B cell (primary cell): Measurements from ENCODE around the gene HYDIN. TPM values are rescaled to one million over a fixed set of nuclear protein-coding genes. Genes with fewer than 3 reads are reported as not detected.

Experiments used
- ATAC-seq: fragments of 200-7000 bp; cut with Tn5 transposase; one replicate; pipeline ENCODE4 v1.10.0; 2021; ENCODE audit warnings: low read depth, mild to moderate bottlenecking, moderate number of reproducible peaks, moderate library complexity
- CTCF ChIA-PET: fragments of 350-600 bp; sonication (Branson Sonifier 250); formaldehyde crosslinking; loops from one replicate; lab custom pipeline; 2021; ENCODE audit warnings: antibody characterized with exemption, inconsistent platforms; lab: Charles Lee
- POLR2A ChIA-PET: fragments of 350-600 bp; sonication (Branson Sonifier 250); formaldehyde crosslinking; loops from one replicate; lab custom pipeline; 2021; ENCODE audit warnings: antibody characterized with exemption; lab: Charles Lee
- DNase-seq: peaks from one replicate; pipeline ENCODE4 v3.0.0; 2013
- H2AFZ ChIP-seq: 2 replicates; pipeline ENCODE4 v1.6.1; 2012; ENCODE audit warnings: mild to moderate bottlenecking, low read depth, low read length; ENCODE audit not compliant: insufficient read depth, poor library complexity, severe bottlenecking
- H3K27ac ChIP-seq, 2 donors: 1 replicate in 1 of 2; 2 replicates in 1 of 2; pipeline ENCODE4 v1.5.1; 2012 to 2013; ENCODE audit warnings: low read length in 2 of 2, mild to moderate bottlenecking in 2 of 2, moderate library complexity in 1 of 2
- H3K27me3 ChIP-seq, 4 experiments: fragments of 200-600 bp in 1 of 4; sonication (generic) in 1 of 4; replicated peaks in 1 of 4; 1 replicate in 2 of 4; 2 replicates in 2 of 4; pipeline versions ENCODE4 v1.6.1 to v1.7.0; 2013 to 2016; ENCODE audit warnings: low read length in 3 of 4, mild to moderate bottlenecking in 2 of 4, mixed read lengths in 1 of 4, moderate library complexity in 1 of 4; ENCODE audit not compliant: insufficient read depth in 4 of 4, control insufficient read depth in 3 of 4; ENCODE audit errors: control extremely low read depth in 1 of 4
- H3K36me3 ChIP-seq, 2 experiments: replicated peaks in 1 of 2; 1 replicate in 1 of 2; 2 replicates in 1 of 2; pipeline versions ENCODE4 v1.6.1 to v1.7.1; 2013; ENCODE audit warnings: low read length in 1 of 2; ENCODE audit not compliant: insufficient read depth in 2 of 2, control insufficient read depth in 1 of 2; ENCODE audit errors: control extremely low read depth in 1 of 2, extremely low read depth in 1 of 2
- H3K4me1 ChIP-seq, 2 donors: fragments of 200-600 bp in 1 of 2; sonication (generic) in 1 of 2; 1 replicate in 1 of 2; 2 replicates in 1 of 2; pipeline versions ENCODE4 v1.5.1 to v1.6.1; 2013 to 2017; ENCODE audit warnings: low read length in 2 of 2; ENCODE audit not compliant: control insufficient read depth in 2 of 2, insufficient read depth in 2 of 2
- H3K4me2 ChIP-seq: replicated peaks from 2 replicates; pipeline ENCODE3; 2012; ENCODE audit warnings: mild to moderate bottlenecking, low read depth, low read length; ENCODE audit not compliant: poor library complexity, severe bottlenecking
- H3K4me3 ChIP-seq, 5 experiments: fragments of 200-600 bp in 1 of 5; sonication (generic) in 1 of 5; 1 replicate in 3 of 5; 2 replicates in 2 of 5; pipeline versions ENCODE4 v1.5.1 to v1.7.0; 2011 to 2016; ENCODE audit warnings: low read length in 4 of 5, mild to moderate bottlenecking in 4 of 5, low read depth in 2 of 5, control low read depth in 1 of 5, moderate library complexity in 1 of 5; ENCODE audit not compliant: insufficient read depth in 1 of 5; ENCODE audit errors: control extremely low read depth in 1 of 5, extremely low read depth in 1 of 5
- H3K79me2 ChIP-seq: fragments of 200-600 bp; sonication (generic); one replicate; pipeline ENCODE4 v1.6.0; 2016; ENCODE audit warnings: low read length; ENCODE audit not compliant: control insufficient read depth, insufficient read depth
- H3K9ac ChIP-seq: fragments of 200-600 bp; sonication (generic); 2 replicates; pipeline ENCODE4 v1.6.1; 2017; ENCODE audit warnings: mild to moderate bottlenecking, low read length, moderate library complexity
- H3K9me3 ChIP-seq, 3 donors: one replicate each; pipeline versions ENCODE4 v1.6.1 to v1.7.1; 2013; ENCODE audit warnings: low read length in 2 of 3; ENCODE audit not compliant: control insufficient read depth in 2 of 3, insufficient read depth in 1 of 3; ENCODE audit errors: control extremely low read depth in 1 of 3
- H4K20me1 ChIP-seq: 2 replicates; pipeline ENCODE4 v1.6.0; 2012; ENCODE audit warnings: mild to moderate bottlenecking, low read length; ENCODE audit not compliant: insufficient read depth, control insufficient read depth, poor library complexity, severe bottlenecking
- H3K27ac Mint-ChIP-seq: one replicate; pipeline ENCODE4 v1.8.0; 2021; ENCODE audit warnings: mixed read lengths
- H3K27me3 Mint-ChIP-seq: one replicate; pipeline ENCODE4 v1.8.0; 2021; ENCODE audit warnings: mixed read lengths
- H3K4me1 Mint-ChIP-seq: one replicate; pipeline ENCODE4 v1.8.0; 2021; ENCODE audit warnings: mixed read lengths
- H3K4me3 Mint-ChIP-seq: one replicate; pipeline ENCODE4 v1.8.0; 2021; ENCODE audit warnings: mixed read lengths
- H3K9me3 Mint-ChIP-seq: one replicate; pipeline ENCODE4 v1.8.0; 2022; ENCODE audit warnings: mixed read lengths; ENCODE audit not compliant: insufficient read depth
- CTCF ChIP-seq: fragments of 200-600 bp; IDR thresholded peaks from one replicate; pipeline ENCODE4 v1.8.0; 2022; ENCODE audit warnings: antibody characterized with exemption, mild to moderate bottlenecking
- EZH2 ChIP-seq: IDR thresholded peaks from 2 replicates; pipeline ENCODE4 v1.6.1; 2012; ENCODE audit warnings: borderline replicate concordance, low read depth, mild to moderate bottlenecking, moderate library complexity, low read length; ENCODE audit not compliant: insufficient read depth, poor library complexity, severe bottlenecking
- WGBS: methylation state at CpG from one replicate; pipeline ENCODE4 v1.1.5; 2013; ENCODE audit warnings: missing lambda C conversion rate; ENCODE audit not compliant: insufficient coverage; 5-methylcytosine and 5-hydroxymethylcytosine counted together
- intact Hi-C: fragments of 100-400 bp; cut with micrococcal nuclease; formaldehyde crosslinking; loops from one replicate; pipeline ENCODE4 v1.10.0; 2022
- polyA plus RNA-seq: library from polyadenylated mRNA; depleted of rRNA; stranded (reverse); fragments of >200 nt; gene quantifications from 2 replicates; pipeline ENCODE4 v1.2.3, GENCODE V29; 2012
- total RNA-seq, 2 donors: library from RNA; stranded (reverse); fragments of 120-200 nt in 1 of 2; gene quantifications; 1 replicate in 1 of 2; 2 replicates in 1 of 2; pipeline versions ENCODE4 v1.2.3 to v1.2.4, GENCODE V29; 2013 to 2022

The HYDIN gene
- total and polyA plus RNA-seq, 2 donors (not counting 1 experiment from before 2014, with no cell fraction given): 0.10 TPM; not detected in 1

- intact Hi-C loops: no loop called here
- no peaks in the 10 kb centered on the region for H4K20me1 ChIP-seq
- H3K79me2 ChIP-seq: no peaks in the 10 kb centered on the region
- ChIA-PET POLR2A (no interaction called here), CTCF (interaction anchor here (1.6 kb wide), 1 partner anchor 534 kb away, joined by 3 read pairs; no protein-coding TSS in a partner anchor)
- Mint-ChIP-seq H3K4me3 (no peak overlapping the region), H3K27me3 (no peaks in the 10 kb centered on the region), H3K9me3 (no peaks in the 10 kb centered on the region), H3K4me1 (no peaks in the 10 kb centered on the region), H3K27ac (no peak overlapping the region)
- WGBS: 97% methylated on average over 6 of the region's 8 CpGs
- no peak for ATAC-seq
- no peak overlapping the region for H3K27ac ChIP-seq
- H3K27me3 ChIP-seq: no peaks in the 10 kb centered on the region
- peaks cover 2 to 70% of the 10 kb centered on the region in 2 experiments for H3K36me3 ChIP-seq
- TF ChIP-seq CTCF: no peak
- TF ChIP-seq EZH2: no peak
- no peak overlapping the region for H3K4me2 ChIP-seq
- no peak overlapping the region for H3K9ac ChIP-seq
- no peak overlapping the region for H2AFZ ChIP-seq
- no peak overlapping the region for H3K4me3 ChIP-seq
- DNase-seq: no peak
- no peaks in the 10 kb centered on the region for H3K4me1 ChIP-seq
- peaks cover 0 to 13% (median 0%) of the 10 kb centered on the region in 3 donors for H3K9me3 ChIP-seq
Observed at GRCh38 chr16:70777973-70778406, 452.5 kb downstream of the HYDIN start.

GRCh38 chr16:70777496-70777895, 453.0 kb downstream of the HYDIN start:
- TF ChIP-seq EZH2 (no peak), CTCF (no peak)
- Mint-ChIP-seq H3K4me3 (no peak overlapping the region), H3K9me3 (no peaks in the 10 kb centered on the region), H3K27me3 (no peaks in the 10 kb centered on the region), H3K27ac (no peak overlapping the region), H3K4me1 (no peaks in the 10 kb centered on the region)
- intact Hi-C loops: no loop called here
- Histone ChIP-seq H4K20me1 (no peaks in the 10 kb centered on the region), H3K4me2 (no peak overlapping the region), H3K4me3 (no peak overlapping the region), H3K27me3 (no peaks in the 10 kb centered on the region), H3K79me2 (no peaks in the 10 kb centered on the region), H3K9me3 (peaks cover 0 to 13% (median 0%) of the 10 kb centered on the region in 3 donors), H3K9ac (no peak overlapping the region), H3K36me3 (peaks cover 2 to 70% of the 10 kb centered on the region in 2 experiments), H2AFZ (no peak overlapping the region), H3K27ac (no peak overlapping the region), H3K4me1 (no peaks in the 10 kb centered on the region)
- ChIA-PET CTCF (no interaction called here), POLR2A (no interaction called here)
- ATAC-seq (no peak), DNase-seq (no peak)
- WGBS: 96% methylated on average over 9 of the region's 9 CpGs
